Measurements from ENCODE around the gene PLD5.
"Not testable (repeated sequence)": the region's sequence is repeated elsewhere in the genome, so short reads cannot be mapped to it uniquely, and the experiment has no call there.

PLD5 gene

GRCh38 chr1:242206994-242207393 is 317.5 kb downstream of the PLD5 start:
- no peak for DNase-seq

GRCh38 chr1:242205622-242206489 is 318.6 kb downstream of the PLD5 start:
- DNase-seq = no peak

GRCh38 chr1:242203262-242203661 is 321.2 kb downstream of the PLD5 start:
- no peak for DNase-seq

DNA sequence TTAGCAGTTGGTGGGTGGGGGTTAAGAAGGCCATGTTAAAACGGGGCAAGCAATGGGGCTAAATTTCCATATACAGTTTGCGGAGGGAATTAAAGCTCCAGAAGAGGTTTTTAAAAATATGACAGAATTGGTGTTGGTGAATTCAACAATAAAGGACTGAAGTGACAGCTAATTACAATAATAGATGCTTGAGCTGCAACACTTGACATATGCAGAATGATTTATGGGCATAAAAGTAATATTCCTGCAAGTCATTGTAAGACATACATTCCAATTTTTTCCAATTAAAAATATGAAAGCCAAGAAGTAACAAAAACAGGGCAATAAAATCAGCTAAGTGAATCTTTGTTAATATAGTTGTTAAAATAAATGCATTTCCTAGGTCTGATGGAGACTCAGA is 323.4 kb downstream of the PLD5 start:
- no peak for DNase-seq

GRCh38 chr1:242199776-242200458 is 324.6 kb downstream of the PLD5 start:
- DNase-seq = no peak

DNA sequence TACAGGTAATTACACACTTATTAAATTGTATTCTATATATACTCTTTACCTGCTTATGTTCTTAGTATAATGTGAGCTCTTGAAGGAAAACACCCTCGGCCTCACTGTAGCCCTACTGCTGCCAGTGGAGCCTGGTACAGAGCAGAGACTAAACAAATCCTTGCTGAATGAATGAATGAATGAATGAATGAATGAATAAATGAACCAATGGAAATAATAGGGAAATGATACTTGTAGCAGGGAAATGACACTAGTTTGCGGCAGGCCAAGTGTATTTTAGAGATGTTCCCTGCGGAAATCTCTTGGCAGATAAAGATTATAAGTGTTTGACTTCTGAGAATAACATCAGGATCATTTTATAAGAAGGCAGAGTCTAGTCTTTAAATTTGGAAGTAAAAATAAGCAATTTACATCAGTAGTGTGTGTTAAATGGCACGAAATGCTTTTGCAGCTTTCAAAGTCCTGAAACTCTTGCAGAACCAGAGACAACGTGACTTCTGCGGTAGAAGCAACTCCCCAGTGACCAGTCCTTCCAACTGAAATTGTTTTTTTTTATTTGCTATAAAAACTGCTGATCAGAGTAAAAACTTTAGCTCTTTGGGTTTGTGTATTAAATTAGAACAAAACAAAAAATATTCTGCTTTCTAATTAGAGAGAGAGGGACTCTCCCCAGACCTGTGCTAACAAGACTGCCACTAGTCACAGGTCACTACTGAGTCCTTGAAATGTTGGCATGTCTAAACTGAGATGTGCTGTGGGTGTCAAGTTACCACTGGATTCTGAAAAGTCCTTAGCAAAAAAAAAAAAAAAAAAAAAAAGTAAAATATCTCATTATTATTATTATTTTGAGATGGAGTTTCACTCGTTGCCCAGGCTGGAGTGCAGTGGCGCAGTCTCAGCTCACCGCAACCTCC is 326.3 kb downstream of the PLD5 start:
- no peak for DNase-seq

DNA sequence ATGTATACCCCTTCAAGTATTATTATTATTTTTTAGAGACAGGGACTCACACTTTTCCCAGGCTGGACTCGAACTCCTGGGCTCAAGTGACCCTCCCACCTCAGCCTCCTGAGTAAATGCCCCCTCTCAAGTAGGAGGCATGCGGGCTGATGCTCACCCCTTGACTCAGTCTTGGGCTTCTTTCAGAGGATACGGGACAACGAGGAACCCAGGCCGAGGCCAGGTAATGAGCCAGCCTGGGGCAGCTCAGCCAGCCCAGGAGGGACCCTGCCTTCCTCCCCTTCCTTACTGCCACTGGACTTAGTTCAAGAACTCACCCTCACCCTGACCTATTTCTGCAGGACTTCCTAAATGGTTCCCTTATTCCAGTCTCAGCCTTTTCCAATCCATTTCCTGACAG is 327.6 kb downstream of the PLD5 start:
- no peak for DNase-seq

GRCh38 chr1:242196101-242196500 is 328.4 kb downstream of the PLD5 start:
- DNase-seq = no peak

GRCh38 chr1:242189591-242189990 is 334.9 kb downstream of the PLD5 start:
- DNase-seq = no peak

DNA sequence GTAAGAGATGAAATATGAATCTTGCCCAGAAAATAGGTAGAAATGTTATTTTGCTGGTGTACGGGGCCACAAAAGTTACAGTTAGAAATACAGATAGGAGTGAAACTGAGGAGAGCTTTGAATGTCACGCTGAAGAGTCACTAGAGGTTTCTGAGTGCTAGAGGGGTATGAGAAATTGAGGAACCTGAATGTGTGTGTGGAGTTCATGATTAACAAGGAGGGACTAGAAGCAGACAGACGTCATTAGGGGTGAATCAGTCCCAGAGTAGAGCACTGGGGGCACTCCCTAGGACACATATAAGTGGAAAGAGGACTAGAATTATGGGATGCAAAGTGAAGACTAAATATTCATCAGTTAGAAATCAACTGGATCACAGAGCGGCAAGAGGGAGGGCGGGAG is 336.7 kb downstream of the PLD5 start:
- no peak for DNase-seq

- DNase-seq = no peak
Measured at GRCh38 chr1:242187171-242187570, 337.3 kb downstream of the PLD5 start.

DNA sequence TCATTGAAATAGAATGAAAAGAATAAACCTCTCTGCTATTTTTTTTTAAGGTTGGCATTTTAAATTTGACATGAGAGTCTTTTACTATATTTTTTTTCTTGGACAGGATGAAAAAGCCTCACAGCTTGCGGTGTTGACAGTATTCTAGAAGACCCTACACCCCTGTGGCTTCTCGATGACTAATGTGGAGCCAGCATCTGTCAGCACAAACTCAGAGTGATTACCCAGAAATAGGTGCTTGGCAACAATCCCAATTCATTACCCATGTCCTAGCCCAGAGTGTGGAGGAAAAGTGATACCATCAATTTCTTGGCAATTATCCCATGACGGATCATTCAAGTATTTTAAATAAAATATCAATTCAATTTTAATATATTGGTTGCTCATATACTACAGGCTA is 338.8 kb downstream of the PLD5 start:
- no peak for DNase-seq

GRCh38 chr1:242184955-242185354 is 339.5 kb downstream of the PLD5 start:
- no peak for DNase-seq

GRCh38 chr1:242179767-242180166 is 344.7 kb downstream of the PLD5 start:
- not testable (repeated sequence) for DNase-seq

GRCh38 chr1:242178924-242179708 is 345.4 kb downstream of the PLD5 start:
- DNase-seq = no peak

DNA sequence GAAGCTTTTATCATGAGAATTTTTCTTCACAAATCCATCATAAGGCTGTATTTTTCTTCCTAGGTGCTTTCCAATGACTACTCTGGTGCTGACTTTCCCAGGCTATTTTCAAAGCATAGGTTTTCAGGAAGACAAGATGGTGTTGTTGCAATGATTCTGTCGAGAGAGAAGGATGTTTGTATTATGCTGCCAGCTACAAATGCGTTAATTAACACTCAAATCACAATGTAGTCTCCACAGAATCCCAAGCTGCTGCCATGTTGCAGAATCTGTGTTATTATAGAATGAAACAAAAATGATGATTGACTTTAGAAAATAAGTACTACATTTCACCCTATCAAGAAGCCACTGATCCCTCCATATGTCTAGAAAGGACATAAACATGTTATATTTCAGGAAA is 346.1 kb downstream of the PLD5 start:
- DNase-seq = no peak

DNA sequence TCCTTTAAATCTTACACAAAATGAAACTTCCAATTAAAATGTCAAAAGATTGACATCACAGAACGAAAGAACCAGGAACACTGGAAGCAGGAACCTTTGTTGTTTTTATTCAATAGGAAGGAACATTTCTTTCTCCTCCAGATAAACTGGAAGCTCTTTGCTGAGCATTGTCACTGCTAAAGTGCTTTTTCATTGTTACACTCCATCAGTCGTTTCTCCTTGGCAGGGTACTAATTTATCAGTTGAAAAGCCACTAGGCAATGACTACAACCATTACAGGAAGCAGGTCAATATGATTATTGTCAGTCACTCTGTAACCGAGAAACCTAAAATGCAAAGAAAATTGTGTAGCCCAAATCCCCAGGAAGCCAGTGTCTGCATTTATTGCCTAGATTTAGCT is 362.4 kb downstream of the PLD5 start:
- no peak for DNase-seq

DNA sequence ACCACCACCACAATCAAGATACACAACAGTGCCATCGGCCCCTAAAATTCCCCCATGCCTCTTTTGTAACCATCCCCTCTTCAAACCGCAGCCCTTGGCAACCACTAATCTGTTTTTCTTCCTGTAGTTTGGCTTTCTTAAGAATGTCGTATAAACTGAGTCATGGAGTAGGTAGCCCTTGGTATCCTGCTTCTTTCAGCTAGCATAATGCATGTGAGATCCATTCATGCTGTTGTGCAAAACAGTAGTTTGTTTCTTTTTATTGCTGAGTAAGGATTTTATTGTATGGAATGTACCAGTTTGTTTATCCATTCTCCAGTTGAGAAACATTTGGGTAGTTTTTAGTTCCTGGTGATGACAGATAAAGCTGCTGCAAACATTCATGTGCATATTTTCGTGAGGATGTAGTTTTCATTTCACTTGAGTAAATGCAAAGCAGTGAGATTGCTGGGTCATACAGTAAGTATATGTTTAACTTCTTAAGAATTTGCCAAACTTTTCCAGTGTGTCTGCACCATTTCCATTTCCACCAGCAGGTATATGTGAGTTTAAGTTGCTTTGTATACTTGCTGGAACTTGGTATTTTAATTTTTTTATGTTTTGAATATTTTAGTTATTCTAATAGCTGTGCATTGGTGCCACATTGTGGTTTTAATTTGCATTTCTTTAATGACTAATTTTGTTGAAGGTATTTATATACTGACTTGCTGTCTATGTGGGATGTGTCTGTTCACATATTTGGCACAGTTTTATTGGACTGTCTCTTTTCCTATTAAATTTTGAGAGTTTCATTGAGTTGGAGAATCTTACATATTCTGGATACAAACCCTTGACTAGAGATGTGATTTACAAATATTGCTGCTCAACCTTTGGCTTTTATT is 377.2 kb downstream of the PLD5 start:
- DNase-seq = no peak

GRCh38 chr1:242146652-242147051 is 377.8 kb downstream of the PLD5 start:
- no peak for DNase-seq

DNA sequence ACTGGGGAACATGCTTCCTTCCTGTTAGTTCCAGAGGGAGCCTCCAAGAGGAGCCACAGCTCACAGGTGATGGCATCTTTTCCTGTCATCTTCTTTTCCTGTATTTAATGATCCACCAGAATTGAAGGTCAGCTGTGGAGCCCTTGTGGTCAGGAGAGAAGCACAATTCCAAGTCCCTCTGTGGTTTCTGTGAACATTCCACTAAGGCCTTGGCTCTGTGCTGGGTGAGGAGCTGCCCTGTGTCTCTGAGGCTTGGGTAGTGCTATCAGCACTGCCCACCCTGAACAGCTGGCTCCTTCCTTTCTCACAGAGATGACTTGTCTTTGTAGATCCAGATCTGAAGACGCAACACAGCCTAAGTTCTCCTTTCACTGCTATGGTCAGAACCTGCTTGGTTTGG is 383.7 kb downstream of the PLD5 start:
- DNase-seq = no peak

DNA sequence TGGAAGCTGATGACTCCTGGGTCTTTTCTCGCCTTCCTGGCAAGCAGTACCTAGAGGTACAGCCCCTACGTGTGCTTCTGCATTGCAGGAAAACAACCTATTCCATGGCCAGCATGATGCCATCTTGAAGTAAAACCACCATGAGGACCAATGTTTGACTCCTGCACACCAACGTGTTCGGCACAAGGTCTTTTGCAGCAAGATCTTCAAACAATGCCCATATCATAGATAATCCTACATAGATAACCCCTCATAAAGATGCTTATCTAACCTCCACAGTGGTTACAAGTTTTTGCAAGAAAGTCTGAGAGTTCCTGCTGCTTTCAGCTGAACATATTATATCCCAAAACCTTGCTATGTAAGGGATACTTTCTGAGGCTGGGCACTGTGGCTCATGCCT is 384.5 kb downstream of the PLD5 start:
- no peak for DNase-seq

All from CD4-positive, alpha-beta T cell treated with Interleukin-6 for 4 hours (primary cell).